HepG2 (cell line): ENCODE measurements around the gene AFF1. TPM values are rescaled to one million over a fixed set of nuclear protein-coding genes. Genes with fewer than 3 reads are reported as not detected.

Experiments used
- ATAC-seq: fragments of 200-7000 bp; cut with Tn5 transposase; 3 replicates; pipeline ENCODE4 v1.9.1; 2020; ENCODE audit warnings: mild to moderate bottlenecking, moderate library complexity
- BruUV-seq: library from RNA; stranded (reverse); fragments of 400-500 nt; replicated peaks from 2 replicates; lab custom pipeline; 2021; lab: Mats Ljungman, UMichigan
- CTCF ChIA-PET: fragments of 300-600 bp; formaldehyde crosslinking; extraction: SDS; loops from one replicate; lab custom pipeline; 2021; ENCODE audit warnings: low total read pairs, inconsistent platforms, low intra/inter-chr PET ratio; lab: Yijun Ruan, JAX
- POLR2A ChIA-PET: fragments of 350-600 bp; sonication (Branson Sonifier 250); formaldehyde crosslinking; loops from one replicate; lab custom pipeline; 2020; ENCODE audit warnings: antibody characterized with exemption, inconsistent platforms; lab: Yijun Ruan, JAX
- DNase-seq: peaks from one replicate; pipeline ENCODE4 v3.0.0-alpha.2; 2015; ENCODE audit warnings: low spot score
- FAIRE-seq: peaks from 3 replicates; lab custom pipeline; 2011; peaks lifted over from hg19 to GRCh38; lab: Jason Lieb, UNC
- H2AFZ ChIP-seq: one replicate; pipeline ENCODE4 v1.6.1; 2011; ENCODE audit warnings: low read length, inconsistent platforms
- H3K27ac ChIP-seq: fragments of 300-600 bp; 3 replicates; pipeline ENCODE4 v1.8.0; 2011; ENCODE audit warnings: mixed run types, mild to moderate bottlenecking, mixed read lengths, low read length, inconsistent platforms; ENCODE audit not compliant: insufficient read depth; ENCODE audit errors: extremely low read length
- H3K27me3 ChIP-seq, 2 experiments: fragments of 200-600 bp in 1 of 2; 2 replicates in 1 of 2; 3 replicates in 1 of 2; pipeline versions ENCODE4 v1.6.0 to v1.8.0; 2011; ENCODE audit warnings: low read length in 2 of 2, mild to moderate bottlenecking in 2 of 2, moderate library complexity in 2 of 2, inconsistent platforms in 1 of 2; ENCODE audit not compliant: insufficient read depth in 2 of 2, control insufficient read depth in 1 of 2
- H3K36me3 ChIP-seq, 2 experiments: fragments of 200-600 bp in 1 of 2; replicated peaks in 1 of 2; 2 replicates in 1 of 2; 3 replicates in 1 of 2; pipeline versions ENCODE4 v1.5.1 to v1.8.0; 2011; ENCODE audit warnings: low read length in 2 of 2, inconsistent platforms in 1 of 2; ENCODE audit not compliant: insufficient read depth in 2 of 2, control insufficient read depth in 1 of 2
- H3K4me1 ChIP-seq: 2 replicates; pipeline ENCODE4 v1.5.1; 2012; ENCODE audit warnings: low read length, inconsistent platforms; ENCODE audit not compliant: insufficient read depth
- H3K4me2 ChIP-seq: 2 replicates; pipeline ENCODE4 v1.6.0; 2011; ENCODE audit warnings: low read depth, low read length, inconsistent platforms
- H3K4me3 ChIP-seq, 3 experiments: fragments of 200-600 bp in 1 of 3; sonication (generic), shearing (Covaris generic) in 1 of 3; replicated peaks in 1 of 3; 2 replicates each; pipeline ENCODE4 v1.5.1; 2011 to 2016; ENCODE audit warnings: low read length in 3 of 3, inconsistent platforms in 2 of 3, low read depth in 2 of 3, mild to moderate bottlenecking in 2 of 3, control low read depth in 1 of 3, mixed read lengths in 1 of 3; ENCODE audit not compliant: insufficient read depth in 1 of 3
- H3K79me2 ChIP-seq: one replicate; pipeline ENCODE4 v1.6.1; 2011; ENCODE audit warnings: low read length, inconsistent platforms; ENCODE audit not compliant: insufficient read depth
- H3K9ac ChIP-seq: 2 replicates; pipeline ENCODE4 v1.6.0; 2011; ENCODE audit warnings: mild to moderate bottlenecking, low read depth, low read length, inconsistent platforms; ENCODE audit not compliant: insufficient read depth
- H3K9me3 ChIP-seq: 2 replicates; pipeline ENCODE4 v1.5.1; 2012; ENCODE audit warnings: mild to moderate bottlenecking, low read length
- H4K20me1 ChIP-seq: 2 replicates; pipeline ENCODE4 v1.6.0; 2011; ENCODE audit warnings: inconsistent platforms, mild to moderate bottlenecking, low read length, moderate library complexity; ENCODE audit not compliant: insufficient read depth
- FIP1L1 ChIP-seq: fragments of 200-400 bp; formaldehyde crosslinking; IDR thresholded peaks from 2 replicates; pipeline ENCODE4 v1.6.1; 2018; ENCODE audit warnings: low read depth, mild to moderate bottlenecking, low read length, moderate library complexity, borderline replicate concordance; ENCODE audit not compliant: insufficient read depth
- NFKB2 ChIP-seq: sonication (generic); formaldehyde crosslinking; IDR thresholded peaks from 2 replicates; pipeline ENCODE4 v1.4.0; 2020; ENCODE audit warnings: missing genetic modification reagents, borderline replicate concordance
- NR2C2 ChIP-seq: sonication (generic); formaldehyde crosslinking; IDR thresholded peaks from 2 replicates; pipeline ENCODE4 v1.4.0; 2020; ENCODE audit warnings: missing genetic modification reagents, mild to moderate bottlenecking, moderate library complexity, borderline replicate concordance
- SAP130 ChIP-seq: IDR thresholded peaks from 2 replicates; pipeline ENCODE4 v1.6.1; 2016; ENCODE audit warnings: low read depth
- SMC3 ChIP-seq: IDR thresholded peaks from 2 replicates; pipeline ENCODE4 v1.6.1; 2011; ENCODE audit warnings: low read length, improper control_type of control experiment
- ZBTB38 ChIP-seq: sonication (generic); formaldehyde crosslinking; IDR thresholded peaks from 2 replicates; pipeline ENCODE4 v1.5.1; 2020; ENCODE audit warnings: mild to moderate bottlenecking, missing genetic modification reagents
- ZMAT3 ChIP-seq: sonication (generic); formaldehyde crosslinking; conservative IDR thresholded peaks from 2 replicates; pipeline ENCODE4 v1.7.0; 2021; ENCODE audit warnings: missing genetic modification reagents
- ZMYM4 ChIP-seq: sonication (generic); formaldehyde crosslinking; IDR thresholded peaks from 2 replicates; pipeline ENCODE4 v1.8.1; 2023; ENCODE audit warnings: mild to moderate bottlenecking, missing genetic modification reagents
- ZNF121 ChIP-seq: sonication (generic); formaldehyde crosslinking; IDR thresholded peaks from 2 replicates; pipeline ENCODE4 v1.5.0; 2020; ENCODE audit warnings: mild to moderate bottlenecking, missing genetic modification reagents
- WGBS: methylation state at CpG from one replicate; pipeline ENCODE4 v1.1.6; 2017; ENCODE audit warnings: low lambda C conversion rate; 5-methylcytosine and 5-hydroxymethylcytosine counted together
- in situ Hi-C: cut with HindIII; loops from 2 replicates; pipeline ENCODE4 v1.10.0; 2017; ENCODE audit warnings: low pct_unique_long_range_greater_than_20kb; ENCODE audit not compliant: extremely low pct_ligation_motif_present
- intact Hi-C: fragments of 100-400 bp; cut with micrococcal nuclease; formaldehyde crosslinking; loops from one replicate; pipeline ENCODE4 v1.10.0; 2022; ENCODE audit not compliant: unreplicated experiment
- polyA plus RNA-seq, 8 experiments: library from polyadenylated mRNA; depleted of rRNA in 3 of 8; stranded (reverse) in 7 of 8; unstranded in 1 of 8; fragments of >200 nt; fragmentation: Illumina TruSeq in 4 of 8; extraction: Trizol in 4 of 8; gene quantifications; 2 replicates each; pipeline versions ENCODE4 v1.2.1 to v1.2.3, GENCODE V29; 2011 to 2016; ENCODE audit warnings: low read depth in 4 of 8, missing spikeins in 1 of 8, mixed read lengths in 1 of 8; ENCODE audit not compliant: insufficient read depth in 1 of 8
- total RNA-seq, 5 experiments: library from RNA; depleted of rRNA; stranded (reverse); fragments of >200 nt; fragmentation: Illumina TruSeq; extraction: Trizol; gene quantifications; 2 replicates each; pipeline ENCODE4 v1.2.3, GENCODE V29; 2016; ENCODE audit warnings: low read depth in 1 of 5
- TF ChIP-seq, protein P1 (sequence below): sonication (generic); formaldehyde crosslinking; IDR thresholded peaks from 2 replicates; pipeline ENCODE4 v1.4.0; 2020; ENCODE audit warnings: missing genetic modification reagents
- TF ChIP-seq, protein P2 (sequence below): IDR thresholded peaks from 2 replicates; pipeline ENCODE4 v1.6.1; 2016; ENCODE audit warnings: low read depth
- TF ChIP-seq, protein P3 (sequence below), 2 experiments: sonication (generic) in 1 of 2; formaldehyde crosslinking in 1 of 2; IDR thresholded peaks; 2 replicates each; pipeline versions ENCODE4 v1.5.1 to v1.6.1; 2011 to 2020; ENCODE audit warnings: borderline replicate concordance in 1 of 2, low read depth in 1 of 2, low read length in 1 of 2, mild to moderate bottlenecking in 1 of 2, missing genetic modification reagents in 1 of 2, moderate library complexity in 1 of 2
- TF ChIP-seq, protein P4 (sequence below): conservative IDR thresholded peaks from 2 replicates; pipeline ENCODE4 v1.6.1; 2018; ENCODE audit warnings: missing genetic modification reagents

AFF1 gene
- total and polyA plus RNA-seq, 2 of the 13 experiments (the other 11 are each of a cell fraction or from before 2014, with no cell fraction given), result 15.5 to 15.9 TPM

DNA sequence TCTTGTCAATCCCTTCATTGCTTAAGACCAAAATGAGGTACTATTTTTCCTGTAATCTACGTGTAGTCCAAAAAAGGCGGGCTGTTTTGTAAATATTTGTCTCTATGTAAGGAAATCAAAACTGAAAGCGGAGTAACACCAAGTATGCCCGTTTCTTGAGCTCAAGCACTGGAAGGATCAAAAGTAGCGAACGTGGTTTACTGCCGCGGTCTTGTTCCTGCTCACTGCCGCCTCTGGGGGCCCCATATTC, 71.5 kb downstream of the AFF1 start:
- H3K27me3 ChIP-seq, result no peaks in the 10 kb centered on the region; a peak in 1 of 5 replicates
- H3K4me1 ChIP-seq, result peaks cover 69% of the 10 kb centered on the region
- FAIRE-seq (no peak), DNase-seq (no peak), ATAC-seq (no peak)
- TSS peak; percentile 95 for BruUV-seq
- no peaks in the 10 kb centered on the region; a peak in 1 of 5 replicates for H3K36me3 ChIP-seq
- peak overlapping the region; percentile 71 to 85 (median 74) for H3K4me3 ChIP-seq
- intact Hi-C loops, result loop anchor here (1.0 to 2.0 kb wide), 3 partner anchors 29 to 84 kb away; no protein-coding TSS in a partner anchor
- peaks cover 23% of the 10 kb centered on the region for H4K20me1 ChIP-seq
- ChIA-PET POLR2A (interaction anchor here (0.7 to 4.3 kb wide), 21 partner anchors 9 to 87 kb away, joined by 3 to 81 read pairs (median 6); partner anchors contain the start of gene AFF1), CTCF (interaction anchor here (1.3 kb wide), 1 partner anchor 84 kb away, joined by 5 read pairs; no protein-coding TSS in a partner anchor)
- no peak overlapping the region for H2AFZ ChIP-seq
- peak overlapping the region; percentile 92 for H3K4me2 ChIP-seq
- peak overlapping the region; percentile 99 for H3K27ac ChIP-seq
- TF ChIP-seq, protein P1, sequence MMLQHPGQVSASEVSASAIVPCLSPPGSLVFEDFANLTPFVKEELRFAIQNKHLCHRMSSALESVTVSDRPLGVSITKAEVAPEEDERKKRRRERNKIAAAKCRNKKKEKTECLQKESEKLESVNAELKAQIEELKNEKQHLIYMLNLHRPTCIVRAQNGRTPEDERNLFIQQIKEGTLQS (CRISPR knock-in tag), result no peak
- TF ChIP-seq ZMYM4 (CRISPR knock-in tag) (no peak), NR2C2 (no peak), ZNF121 (CRISPR knock-in tag) (no peak), NFKB2 (CRISPR knock-in tag) (no peak), SAP130 (0 out of 2 replicates have a peak, but pooled peaks have one; percentile 4), SMC3 (peak; percentile 22; the same call in 1 of the 2 replicates), FIP1L1 (no peak), ZMAT3 (no peak), ZBTB38 (no peak)
- TF ChIP-seq, protein P2, sequence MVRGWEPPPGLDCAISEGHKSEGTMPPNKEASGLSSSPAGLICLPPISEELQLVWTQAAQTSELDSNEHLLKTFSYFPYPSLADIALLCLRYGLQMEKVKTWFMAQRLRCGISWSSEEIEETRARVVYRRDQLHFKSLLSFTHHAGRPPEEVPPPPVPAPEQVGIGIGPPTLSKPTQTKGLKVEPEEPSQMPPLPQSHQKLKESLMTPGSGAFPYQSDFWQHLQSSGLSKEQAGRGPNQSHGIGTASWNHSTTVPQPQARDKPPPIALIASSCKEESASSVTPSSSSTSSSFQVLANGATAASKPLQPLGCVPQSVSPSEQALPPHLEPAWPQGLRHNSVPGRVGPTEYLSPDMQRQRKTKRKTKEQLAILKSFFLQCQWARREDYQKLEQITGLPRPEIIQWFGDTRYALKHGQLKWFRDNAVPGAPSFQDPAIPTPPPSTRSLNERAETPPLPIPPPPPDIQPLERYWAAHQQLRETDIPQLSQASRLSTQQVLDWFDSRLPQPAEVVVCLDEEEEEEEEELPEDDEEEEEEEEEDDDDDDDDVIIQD (CRISPR knock-in tag), result 0 out of 2 replicates have a peak, but pooled peaks have one; percentile 31
- TF ChIP-seq, protein P3, sequence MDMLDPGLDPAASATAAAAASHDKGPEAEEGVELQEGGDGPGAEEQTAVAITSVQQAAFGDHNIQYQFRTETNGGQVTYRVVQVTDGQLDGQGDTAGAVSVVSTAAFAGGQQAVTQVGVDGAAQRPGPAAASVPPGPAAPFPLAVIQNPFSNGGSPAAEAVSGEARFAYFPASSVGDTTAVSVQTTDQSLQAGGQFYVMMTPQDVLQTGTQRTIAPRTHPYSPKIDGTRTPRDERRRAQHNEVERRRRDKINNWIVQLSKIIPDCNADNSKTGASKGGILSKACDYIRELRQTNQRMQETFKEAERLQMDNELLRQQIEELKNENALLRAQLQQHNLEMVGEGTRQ (IDR thresholded peaks at IDR 0.05; ENCODE audit: low read depth, low read length), result no peak
- TF ChIP-seq, protein P3 (CRISPR knock-in tag; IDR thresholded peaks at IDR 0.05; ENCODE audit: borderline replicate concordance), result 0 out of 2 replicates have a peak, but pooled peaks have one; percentile 8
- TF ChIP-seq, protein P4, sequence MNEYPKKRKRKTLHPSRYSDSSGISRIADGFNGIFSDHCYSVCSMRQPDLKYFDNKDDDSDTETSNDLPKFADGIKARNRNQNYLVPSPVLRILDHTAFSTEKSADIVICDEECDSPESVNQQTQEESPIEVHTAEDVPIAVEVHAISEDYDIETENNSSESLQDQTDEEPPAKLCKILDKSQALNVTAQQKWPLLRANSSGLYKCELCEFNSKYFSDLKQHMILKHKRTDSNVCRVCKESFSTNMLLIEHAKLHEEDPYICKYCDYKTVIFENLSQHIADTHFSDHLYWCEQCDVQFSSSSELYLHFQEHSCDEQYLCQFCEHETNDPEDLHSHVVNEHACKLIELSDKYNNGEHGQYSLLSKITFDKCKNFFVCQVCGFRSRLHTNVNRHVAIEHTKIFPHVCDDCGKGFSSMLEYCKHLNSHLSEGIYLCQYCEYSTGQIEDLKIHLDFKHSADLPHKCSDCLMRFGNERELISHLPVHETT, result peak; percentile 33; the same call in 1 of the 2 replicates
- in situ Hi-C loops, result loop anchor here (5.0 kb wide), 1 partner anchor 69 kb away; the partner anchor contains the start of gene AFF1
- H3K79me2 ChIP-seq, result peaks cover 64% of the 10 kb centered on the region
- H3K9ac ChIP-seq, result peak overlapping the region; percentile 92
- H3K9me3 ChIP-seq, result no peaks in the 10 kb centered on the region
- 2% methylated on average over 9 of the region's 9 CpGs for WGBS
